ENCODE results near the gene TAF4B.

TAF4B gene

GRCh38 chr18:26383454-26384270 is 157.4 kb downstream of the TAF4B start:
- DNase-seq (ENCODE audit: low read depth in 2 of 2), result no peak

GRCh38 chr18:26386002-26386401 is 159.8 kb downstream of the TAF4B start:
- no peak for DNase-seq (ENCODE audit: low read depth in 2 of 2)

- no peak for DNase-seq (ENCODE audit: low read depth in 2 of 2)
Measured at GRCh38 chr18:26386441-26386840, 160.2 kb downstream of the TAF4B start.

GRCh38 chr18:26394047-26394654 is 167.9 kb downstream of the TAF4B start:
- no peak for DNase-seq (ENCODE audit: low read depth in 2 of 2)

- DNase-seq (ENCODE audit: low read depth in 2 of 2), result no peak
Measured at GRCh38 chr18:26397019-26397418, 170.8 kb downstream of the TAF4B start.

- no peak for DNase-seq (ENCODE audit: low read depth in 2 of 2)
Measured at GRCh38 chr18:26403491-26403890, 177.2 kb downstream of the TAF4B start.

GRCh38 chr18:26405190-26405801 is 179.1 kb downstream of the TAF4B start:
- no peak for DNase-seq (ENCODE audit: low read depth in 2 of 2)

GRCh38 chr18:26406324-26406723 is 180.1 kb downstream of the TAF4B start:
- no peak for DNase-seq (ENCODE audit: low read depth in 2 of 2)

- DNase-seq (ENCODE audit: low read depth in 2 of 2), result no peak
Measured at GRCh38 chr18:26406854-26407517, 180.7 kb downstream of the TAF4B start.

- no peak for DNase-seq (ENCODE audit: low read depth in 2 of 2)
Measured at GRCh38 chr18:26407736-26408601, 181.7 kb downstream of the TAF4B start.

- no peak for DNase-seq (ENCODE audit: low read depth in 2 of 2)
Measured at GRCh38 chr18:26409091-26409490, 182.8 kb downstream of the TAF4B start.

- DNase-seq (ENCODE audit: low read depth in 2 of 2), result no peak
Measured at GRCh38 chr18:26414901-26415440, 188.7 kb downstream of the TAF4B start.

- DNase-seq (ENCODE audit: low read depth in 2 of 2), result no peak
Measured at GRCh38 chr18:26415631-26416030, 189.4 kb downstream of the TAF4B start.

GRCh38 chr18:26416652-26417150 is 190.5 kb downstream of the TAF4B start:
- DNase-seq (ENCODE audit: low read depth in 2 of 2), result no peak

GRCh38 chr18:26417190-26417589 is 190.9 kb downstream of the TAF4B start:
- DNase-seq (ENCODE audit: low read depth in 2 of 2), result no peak

- no peak for DNase-seq (ENCODE audit: low read depth in 2 of 2)
Measured at GRCh38 chr18:26418225-26418624, 192.0 kb downstream of the TAF4B start.

GRCh38 chr18:26419746-26420145 is 193.5 kb downstream of the TAF4B start:
- no peak for DNase-seq (ENCODE audit: low read depth in 2 of 2)

GRCh38 chr18:26421503-26421902 is 195.3 kb downstream of the TAF4B start:
- DNase-seq (ENCODE audit: low read depth in 2 of 2), result no peak

GRCh38 chr18:26421931-26422330 is 195.7 kb downstream of the TAF4B start:
- DNase-seq (ENCODE audit: low read depth in 2 of 2), result no peak

GRCh38 chr18:26422472-26423162 is 196.4 kb downstream of the TAF4B start:
- DNase-seq (ENCODE audit: low read depth in 2 of 2), result no peak
